GM19395 (cell line): ENCODE results near the gene MYO6.

ENCODE experiments used
- ATAC-seq: cut with Tn5 transposase; IDR thresholded peaks from one replicate; pipeline ENCODE4 v1.9.1; 2021; ENCODE audit warnings: mild to moderate bottlenecking, moderate library complexity; ENCODE audit not compliant: unreplicated experiment

MYO6 gene

GRCh38 chr6:75762063-75762462, 13.0 kb downstream of the MYO6 start:
- ATAC-seq, result no peak

DNA sequence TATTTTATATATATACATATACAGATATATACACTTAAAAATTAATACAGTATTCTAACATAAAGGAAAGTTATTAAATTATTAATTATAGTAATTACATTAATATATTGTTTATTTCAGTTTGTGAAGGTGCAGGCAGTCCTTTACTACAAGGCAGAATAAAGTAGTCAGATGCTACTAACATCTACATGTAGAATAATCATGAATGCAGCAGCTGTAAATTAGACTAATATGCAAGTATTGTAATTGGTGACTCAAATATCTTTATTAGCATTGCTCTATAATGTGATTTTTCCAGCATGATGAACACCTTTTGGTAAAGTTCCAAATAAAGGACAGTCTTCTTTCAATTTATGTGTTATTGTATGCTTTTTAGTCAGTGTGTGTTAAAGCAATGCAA, 17.3 kb downstream of the MYO6 start:
- no peak for ATAC-seq

GRCh38 chr6:75770844-75771243, 21.8 kb downstream of the MYO6 start:
- no peak for ATAC-seq

- no peak for ATAC-seq
Observed at GRCh38 chr6:75775219-75775618, 26.2 kb downstream of the MYO6 start.

DNA sequence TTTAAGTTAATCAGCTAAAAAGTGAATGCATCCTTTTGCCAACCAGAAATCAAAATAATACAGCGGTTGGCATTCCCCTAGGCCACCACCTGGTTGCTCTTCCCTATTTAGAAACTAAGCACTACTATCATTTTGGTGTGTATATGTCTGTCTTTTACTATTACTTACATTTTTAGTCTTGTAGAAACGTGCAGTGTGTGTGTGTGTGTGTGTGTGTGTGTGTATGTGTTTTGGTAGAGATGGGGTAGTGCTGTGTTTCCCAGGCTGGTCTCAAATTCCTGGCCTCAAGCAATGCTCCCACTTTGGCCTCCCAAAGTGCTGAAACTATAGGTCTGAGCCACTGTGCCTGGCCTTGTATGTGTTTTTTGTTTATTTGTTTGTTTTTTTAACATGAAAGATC, 27.4 kb downstream of the MYO6 start:
- no peak for ATAC-seq

DNA sequence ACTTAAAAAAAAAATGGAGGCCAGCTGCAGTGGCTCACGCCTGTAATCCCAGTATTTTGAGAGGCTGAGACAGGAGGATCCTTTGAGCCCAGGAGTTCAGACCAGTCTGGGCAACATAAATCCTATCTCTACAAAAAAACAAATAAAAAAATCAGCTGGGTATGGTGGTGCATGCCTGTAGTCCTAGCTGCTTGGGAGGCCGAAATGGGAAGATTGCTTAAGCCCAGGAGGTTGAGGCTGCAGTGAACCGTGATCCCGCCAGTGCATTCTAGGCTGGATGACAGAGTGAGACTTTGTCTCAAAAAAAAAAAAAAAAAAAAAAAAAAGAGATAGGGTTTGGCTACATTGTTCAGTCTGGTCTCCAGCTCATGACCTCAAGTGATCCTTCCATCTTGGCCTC, 29.7 kb downstream of the MYO6 start:
- ATAC-seq, result no peak

GRCh38 chr6:75786152-75786551, 37.1 kb downstream of the MYO6 start:
- ATAC-seq, result no peak

GRCh38 chr6:75788894-75789293, 39.9 kb downstream of the MYO6 start:
- no peak for ATAC-seq

DNA sequence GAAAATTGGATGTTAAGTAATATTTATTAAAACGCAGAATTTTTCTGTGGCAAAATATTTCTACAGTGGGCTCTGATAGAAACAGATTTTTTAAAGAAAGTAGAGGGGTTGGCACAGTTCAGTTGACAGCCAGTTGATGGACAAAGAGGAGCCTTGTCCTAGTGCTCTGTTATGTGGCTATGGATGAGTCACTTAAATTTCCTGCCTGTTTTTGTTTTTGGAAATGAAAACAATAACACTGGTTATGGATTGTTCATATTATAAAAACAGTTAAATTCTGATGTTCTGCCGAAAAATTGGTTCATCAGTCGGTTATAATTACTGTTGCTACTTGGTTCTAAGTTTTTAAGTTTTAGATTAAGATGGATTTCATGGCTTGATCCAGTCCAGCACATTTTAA, 42.8 kb downstream of the MYO6 start:
- ATAC-seq, result no peak

DNA sequence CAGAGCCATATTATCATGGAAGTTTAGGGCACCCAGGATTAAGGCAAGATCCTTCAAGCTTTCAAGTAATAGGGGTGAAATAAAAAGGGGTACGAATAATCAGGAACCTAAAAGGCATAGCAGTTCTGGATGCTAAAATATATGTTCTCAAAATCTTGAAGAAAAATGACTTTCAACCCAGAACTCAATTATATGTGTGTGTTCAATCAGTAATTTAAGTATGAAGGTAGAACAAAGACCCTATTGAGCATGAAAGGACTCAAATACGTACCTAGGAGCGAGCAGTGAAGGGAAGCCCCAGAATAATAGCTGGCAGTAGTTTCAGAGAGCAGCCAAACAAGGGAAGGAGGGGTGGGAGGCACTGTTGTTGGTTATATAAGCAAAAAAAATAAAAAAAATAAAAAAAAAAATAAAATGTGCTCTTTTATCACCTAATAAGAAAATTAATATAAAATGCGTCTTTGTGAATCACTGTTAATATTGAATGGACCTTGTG, 45.4 kb downstream of the MYO6 start:
- ATAC-seq, result no peak

DNA sequence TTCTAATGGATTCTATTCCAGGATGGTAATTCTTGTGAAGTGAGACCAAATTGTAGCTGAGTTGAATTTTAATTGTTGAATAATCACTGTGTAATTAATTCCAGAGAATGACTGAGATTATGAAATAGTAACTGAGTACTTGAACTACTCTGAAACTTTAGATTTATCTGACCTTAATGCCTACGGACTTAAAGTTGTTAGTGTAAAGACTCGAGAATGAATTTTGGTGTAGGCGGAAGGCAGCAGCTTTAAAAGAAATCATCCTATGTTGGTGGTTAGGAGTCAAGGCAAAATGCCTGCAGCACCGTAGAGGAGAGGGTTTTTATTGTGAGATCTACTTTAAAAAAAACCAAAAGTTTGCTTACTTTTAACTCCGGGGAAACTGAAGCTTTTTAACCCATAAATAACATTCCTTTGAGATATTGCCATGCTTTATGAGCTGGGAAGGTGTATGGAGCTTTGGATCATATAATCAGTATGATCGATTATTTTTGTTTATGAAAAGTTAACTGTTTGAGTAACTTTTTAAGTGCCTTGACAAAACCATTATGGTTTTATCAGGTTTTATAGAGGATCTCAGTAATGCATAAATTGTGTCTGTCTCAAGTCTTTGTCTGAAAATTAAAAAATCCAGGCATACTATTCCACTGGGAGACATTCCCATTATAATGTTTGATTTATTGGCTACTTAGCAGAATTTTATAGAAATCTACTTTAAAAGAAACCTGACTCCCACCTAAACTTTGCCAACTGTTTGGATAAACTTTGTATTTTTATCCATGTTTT, 46.1 kb downstream of the MYO6 start:
- no peak for ATAC-seq

DNA sequence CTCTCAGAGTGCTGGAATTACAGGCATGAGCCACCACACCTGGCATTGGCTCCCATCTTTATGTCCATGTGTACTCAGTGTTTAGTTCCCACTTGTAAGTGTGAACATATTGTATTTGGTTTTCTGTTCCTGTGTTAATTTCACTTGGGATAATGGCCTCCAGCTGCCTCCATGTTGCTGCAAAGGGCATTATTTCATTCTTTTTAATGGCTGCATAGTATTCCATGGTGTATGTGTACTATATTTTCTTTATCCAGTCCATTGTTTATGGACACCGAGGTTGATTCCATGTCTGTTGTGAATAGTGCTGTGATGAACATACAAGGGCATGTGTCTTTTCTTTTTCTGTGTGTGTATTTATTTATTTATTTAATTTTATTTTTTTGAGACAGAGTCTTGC, 47.7 kb downstream of the MYO6 start:
- ATAC-seq, result no peak

GRCh38 chr6:75800133-75800532, 51.1 kb downstream of the MYO6 start:
- ATAC-seq, result no peak

GRCh38 chr6:75800708-75801505, 51.9 kb downstream of the MYO6 start:
- ATAC-seq, result no peak

DNA sequence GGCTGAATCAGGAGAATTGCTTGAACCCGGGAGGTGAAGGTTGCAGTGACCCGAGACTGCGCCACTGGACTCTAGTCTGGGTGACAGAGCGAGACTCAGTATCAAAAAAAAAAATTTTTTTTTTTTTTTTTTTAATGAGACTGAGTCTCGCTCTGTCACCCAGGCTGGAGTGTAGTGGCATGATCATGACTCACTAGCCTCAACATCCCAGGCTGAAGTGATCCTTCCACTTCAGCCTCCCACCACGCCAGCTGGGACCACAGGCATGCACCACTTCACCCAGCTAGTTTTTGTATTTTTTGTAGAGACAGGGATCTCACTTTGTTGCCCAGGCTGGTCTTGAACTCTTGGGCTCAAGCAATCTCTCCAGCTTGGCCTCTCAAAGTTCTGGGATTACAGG, 53.3 kb downstream of the MYO6 start:
- ATAC-seq, result no peak

- ATAC-seq, result no peak
Observed at GRCh38 chr6:75808507-75808906, 59.5 kb downstream of the MYO6 start.

- no peak for ATAC-seq
Observed at GRCh38 chr6:75812560-75812959, 63.5 kb downstream of the MYO6 start.

DNA sequence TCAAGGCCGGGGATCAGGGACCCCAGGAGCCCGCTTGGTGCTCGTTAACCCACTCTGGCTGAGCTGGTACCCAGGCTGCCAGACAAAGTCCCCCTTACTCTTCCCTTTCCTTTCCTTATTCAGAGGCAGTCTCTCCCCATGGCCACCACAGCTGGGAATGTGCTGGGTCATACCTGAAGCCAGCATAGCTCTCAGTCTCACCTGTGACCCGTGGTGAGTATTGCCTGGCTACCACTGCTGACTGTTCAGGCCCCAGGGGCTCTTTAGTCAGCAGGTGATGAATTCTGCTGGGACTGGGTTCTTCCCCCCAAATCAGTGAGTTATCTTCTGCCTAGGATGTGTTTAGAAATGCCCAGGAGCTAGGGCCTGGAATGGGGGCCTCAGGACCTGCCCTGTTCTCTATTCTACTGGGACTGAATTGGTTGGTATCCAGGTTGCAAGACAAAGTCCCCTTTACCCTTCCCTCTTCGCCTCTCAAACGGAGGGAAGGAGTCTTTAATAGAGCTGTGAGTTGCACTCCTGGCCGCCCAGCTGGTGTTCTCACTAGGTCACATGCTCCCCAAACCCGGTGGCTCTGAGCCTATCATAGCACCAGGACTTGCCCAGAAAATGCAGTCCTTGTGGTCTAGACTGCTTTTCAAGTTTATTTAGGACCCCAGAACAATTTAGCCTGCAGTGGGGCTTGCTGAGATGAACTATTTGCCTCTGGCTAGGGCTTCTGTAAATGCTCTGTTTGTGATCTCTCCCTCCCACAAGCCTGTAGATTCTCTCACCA, 64.6 kb downstream of the MYO6 start:
- ATAC-seq, result no peak

DNA sequence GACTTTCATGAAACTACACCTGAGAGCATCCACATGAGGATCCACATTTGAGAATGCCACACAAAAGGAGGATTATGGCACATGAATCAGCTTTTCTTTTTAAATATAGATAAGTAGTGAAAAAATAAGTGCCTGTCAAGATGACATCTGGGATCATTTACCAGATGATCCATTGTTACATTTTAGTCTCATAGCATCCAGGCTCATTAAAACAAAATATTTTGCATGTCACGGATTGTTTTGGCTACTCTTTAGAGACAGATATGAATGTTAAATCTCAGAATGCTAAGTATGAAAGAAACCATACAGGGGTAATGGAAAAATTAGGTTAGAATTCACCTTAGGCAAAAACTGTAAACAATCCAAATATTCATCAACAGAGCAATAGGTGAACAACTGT, 66.7 kb downstream of the MYO6 start:
- no peak for ATAC-seq

GRCh38 chr6:75818098-75818855, 69.2 kb downstream of the MYO6 start:
- ATAC-seq, result no peak
